ENCODE data around the gene SIL1.

Gene SIL1

DNA sequence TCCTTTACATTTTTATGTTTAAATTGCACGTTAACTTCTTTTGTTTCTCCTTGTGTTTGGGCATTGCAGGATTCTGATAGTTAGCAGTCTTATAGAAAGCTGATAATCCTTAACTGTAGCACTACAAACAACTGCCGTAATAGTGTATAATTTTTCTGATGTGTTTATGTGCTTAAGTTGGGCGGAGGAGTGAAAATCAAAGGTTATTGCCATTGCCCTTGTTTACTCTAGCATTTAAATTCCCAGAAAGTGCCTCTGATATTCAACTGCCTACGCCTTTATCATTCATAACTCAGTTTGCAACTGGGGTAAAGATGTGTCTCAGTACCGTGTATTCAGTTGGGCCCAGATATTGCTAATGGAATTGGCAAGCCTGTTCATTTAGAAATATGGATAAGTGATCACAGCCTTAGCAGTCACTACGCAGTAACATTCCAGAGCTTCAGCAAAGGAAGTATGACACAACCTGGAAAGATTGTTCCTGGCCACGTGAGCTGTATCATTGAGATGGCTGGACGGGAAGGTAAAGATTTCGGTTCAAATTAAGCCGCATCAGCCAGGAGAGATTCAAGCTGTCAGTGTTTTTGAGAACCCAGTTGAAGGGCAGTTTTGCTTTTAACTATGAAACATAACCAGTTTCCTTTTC lies 294.9 kb downstream of the SIL1 start:
- DNase-seq, result no peak

DNA sequence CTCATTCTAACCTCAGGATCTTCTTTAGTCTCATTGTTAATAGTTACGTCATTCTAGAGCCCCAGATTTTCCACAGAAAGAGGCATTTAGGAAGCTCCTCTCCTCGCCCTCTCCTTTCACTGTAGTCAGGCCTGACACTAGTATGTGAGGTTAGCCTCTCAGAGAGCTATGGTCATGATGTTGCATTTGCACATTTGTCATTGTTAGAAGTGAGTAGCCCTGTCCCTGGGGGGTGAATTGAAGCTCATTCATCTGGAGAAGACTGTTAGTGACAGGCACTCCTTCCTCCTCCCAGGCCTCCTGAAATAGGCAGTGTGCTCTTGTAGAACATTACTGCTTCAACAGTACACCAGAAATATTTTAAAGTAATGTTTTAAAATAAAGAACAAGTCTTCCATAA lies 296.5 kb downstream of the SIL1 start:
- no peak for DNase-seq

DNA sequence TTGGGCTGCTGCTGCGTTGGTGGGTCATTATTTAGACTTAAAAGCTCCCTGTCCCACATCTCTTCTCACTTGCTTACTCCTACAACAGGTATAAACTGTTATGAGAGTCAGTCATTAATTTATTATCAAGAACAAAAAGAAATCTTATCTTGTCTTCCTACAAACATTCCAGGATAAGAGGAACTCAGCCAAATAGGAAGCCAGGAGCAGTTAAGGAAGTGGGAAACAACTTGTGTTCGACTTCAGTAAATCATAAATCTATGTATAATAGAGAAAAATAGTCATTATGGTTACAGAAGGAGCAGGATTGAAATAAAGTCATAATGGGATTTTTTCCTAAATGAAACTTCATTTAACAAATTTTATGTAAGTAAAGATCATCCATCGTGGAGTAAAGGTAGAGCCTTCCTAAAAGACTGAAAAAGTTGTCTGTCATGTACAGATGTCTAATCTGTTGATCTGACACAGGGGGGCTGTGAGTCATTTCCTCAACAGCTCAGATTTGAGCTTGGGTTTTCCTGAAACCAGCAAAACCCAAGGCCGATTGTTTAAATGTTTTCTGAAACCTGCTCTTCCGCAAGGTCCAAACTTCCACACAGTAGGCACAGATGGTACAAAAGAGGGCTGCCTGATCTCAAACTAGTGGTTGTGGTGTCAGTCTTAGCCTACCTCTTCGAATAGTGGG lies 297.7 kb downstream of the SIL1 start:
- DNase-seq, result no peak

DNA sequence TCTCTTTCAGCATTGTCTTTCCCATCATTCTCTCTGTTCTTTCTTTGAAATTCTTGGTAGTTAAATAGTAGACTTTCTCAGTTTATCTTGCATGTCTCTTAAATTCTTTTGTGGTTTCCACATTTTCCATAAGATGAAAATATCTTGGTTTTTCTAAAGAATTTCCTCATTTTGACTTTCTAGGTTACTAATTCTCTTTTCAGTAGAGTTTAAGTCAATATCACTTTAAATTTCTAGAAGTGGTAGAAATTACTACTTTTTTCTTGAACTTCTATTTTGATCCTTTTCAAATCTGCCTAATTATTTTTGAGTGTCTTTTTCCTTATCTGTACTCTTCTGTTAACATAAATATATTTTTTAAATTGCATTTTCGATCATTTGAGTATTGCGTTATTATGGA lies 299.4 kb downstream of the SIL1 start:
- DNase-seq, result no peak

DNA sequence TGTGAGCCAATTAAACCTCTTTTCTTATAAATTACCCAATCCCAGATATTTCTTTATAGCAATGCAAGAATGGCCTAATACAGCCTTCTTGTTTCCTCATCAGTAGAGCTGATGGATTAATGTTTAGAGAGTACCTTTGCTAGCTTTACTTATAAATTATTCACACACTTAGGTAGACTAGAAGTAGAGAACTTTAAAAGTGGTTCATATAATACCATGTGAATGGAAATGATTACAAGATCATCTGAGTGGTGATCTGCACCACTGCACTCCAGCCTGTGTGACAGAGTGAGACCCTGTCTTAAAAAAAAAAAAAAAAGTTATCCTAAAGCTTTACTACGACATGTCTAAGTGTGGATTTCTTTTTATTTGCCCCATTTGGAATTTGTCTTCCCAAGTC lies 299.9 kb downstream of the SIL1 start:
- no peak for DNase-seq
